ENCODE results near the gene NPDC1. TPM values are rescaled to one million over a fixed set of nuclear protein-coding genes. Genes with fewer than 3 reads are reported as not detected.

NPDC1 gene
- total RNA-seq, 1 experiment from 2014 or later, result 0.60 TPM

- DNase-seq (ENCODE audit: low read depth), result no peak
These were observed 51.6 kb downstream of the NPDC1 start for GRCh38 chr9:136994180-136994887.

DNA sequence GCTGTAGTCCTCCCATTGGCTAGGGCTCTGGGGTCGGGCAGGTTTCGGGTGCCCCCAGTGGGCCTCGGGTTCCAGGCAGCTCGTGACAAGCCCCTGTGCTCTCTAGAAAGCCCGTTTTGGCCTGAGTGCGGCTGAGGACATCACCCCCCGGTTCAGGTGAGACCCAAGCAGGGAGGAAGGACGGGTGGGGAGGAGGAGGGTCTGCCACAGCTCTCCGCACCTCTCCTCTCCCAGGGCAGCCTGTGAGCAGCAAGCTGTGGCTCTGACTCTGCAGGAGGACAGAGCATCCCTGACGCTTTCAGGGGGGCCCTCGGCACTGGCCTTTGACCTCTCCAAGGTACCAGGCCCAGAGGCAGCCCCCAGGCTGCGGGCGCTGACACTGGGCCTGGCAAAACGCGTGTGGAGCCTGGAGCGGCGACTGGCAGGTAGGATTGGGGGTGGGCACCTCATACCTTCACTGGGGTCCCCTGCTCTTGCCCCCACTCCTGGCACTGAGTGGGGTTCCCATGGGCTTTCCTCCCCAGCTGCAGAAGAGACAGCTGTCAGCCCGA lies 53.1 kb downstream of the NPDC1 start:
- no peak for DNase-seq (ENCODE audit: low read depth)

GRCh38 chr9:136991993-136992818 lies 53.8 kb downstream of the NPDC1 start, which contains the start of gene PAXX:
Gene PAXX (plus strand): TSS chr9:136992422. CDS start chr9:136992444, 22 bp downstream.
- DNase-seq (ENCODE audit: low read depth), result peak; percentile 81

- no peak for DNase-seq (ENCODE audit: low read depth)
These were observed 55.6 kb downstream of the NPDC1 start for GRCh38 chr9:136990242-136990911.

Other genes with a start within 250 kb of the NPDC1 start
- not detected in 2 replicates for gene CCDC183, start 249.8 kb downstream of the NPDC1 start, total RNA-seq (2014; rRNA removed; shearing (Covaris generic))
- gene RABL6, start 238.2 kb downstream of the NPDC1 start, total RNA-seq (2014; rRNA removed; shearing (Covaris generic)), result 30.0 and 37.8 TPM in 2 replicates
- gene AJM1, start 203.7 kb downstream of the NPDC1 start, total RNA-seq (2014; rRNA removed; shearing (Covaris generic)), result 0.72 and 1.3 TPM in 2 replicates
- gene PHPT1, start 196.8 kb downstream of the NPDC1 start, total RNA-seq (2014; rRNA removed; shearing (Covaris generic)), result 88.7 and 92.2 TPM in 2 replicates
- gene MAMDC4, start 193.8 kb downstream of the NPDC1 start, total RNA-seq (2014; rRNA removed; shearing (Covaris generic)), result 0.36 and 0.39 TPM in 2 replicates
- gene EDF1, start 179.9 kb downstream of the NPDC1 start, total RNA-seq (2014; rRNA removed; shearing (Covaris generic)), result 304 and 460 TPM in 2 replicates
- gene TRAF2, start 159.7 kb downstream of the NPDC1 start, total RNA-seq (2014; rRNA removed; shearing (Covaris generic)), result 10.1 and 13.7 TPM in 2 replicates
- 48.7 and 74.1 TPM in 2 replicates for gene FBXW5, start 101.4 kb downstream of the NPDC1 start, total RNA-seq (2014; rRNA removed; shearing (Covaris generic))
- not detected in 2 replicates for gene C8G, start 100.9 kb downstream of the NPDC1 start, total RNA-seq (2014; rRNA removed; shearing (Covaris generic))
- not detected in 2 replicates for gene LCN12, start 93.9 kb downstream of the NPDC1 start, total RNA-seq (2014; rRNA removed; shearing (Covaris generic))
- 0.24 TPM in 1 of 2 replicates, not detected in the other for gene PTGDS, start 68.7 kb downstream of the NPDC1 start, total RNA-seq (2014; rRNA removed; shearing (Covaris generic))
- gene LCNL1, start 63.2 kb downstream of the NPDC1 start, total RNA-seq (2014; rRNA removed; shearing (Covaris generic)), result not detected in 2 replicates
- gene PAXX, start 53.8 kb downstream of the NPDC1 start, total RNA-seq (2014; rRNA removed; shearing (Covaris generic)), result 24.5 and 50.9 TPM in 2 replicates
- 0.68 and 1.7 TPM in 2 replicates for gene CLIC3, start 49.6 kb downstream of the NPDC1 start, total RNA-seq (2014; rRNA removed; shearing (Covaris generic))
- gene ABCA2, start 17.9 kb downstream of the NPDC1 start, total RNA-seq (2014; rRNA removed; shearing (Covaris generic)), result 4.1 and 10.8 TPM in 2 replicates
- not detected in 2 replicates for gene FUT7, start 14.1 kb downstream of the NPDC1 start, total RNA-seq (2014; rRNA removed; shearing (Covaris generic))
- gene ENTPD2, start 7.9 kb upstream of the NPDC1 start, total RNA-seq (2014; rRNA removed; shearing (Covaris generic)), result not detected in 2 replicates
- gene SAPCD2, start 24.4 kb upstream of the NPDC1 start, total RNA-seq (2014; rRNA removed; shearing (Covaris generic)), result 15.3 and 21.8 TPM in 2 replicates
- gene UAP1L1, start 31.3 kb upstream of the NPDC1 start, total RNA-seq (2014; rRNA removed; shearing (Covaris generic)), result 7.6 and 10.0 TPM in 2 replicates
- gene MAN1B1, start 40.8 kb upstream of the NPDC1 start, total RNA-seq (2014; rRNA removed; shearing (Covaris generic)), result 39.2 and 56.9 TPM in 2 replicates
- 30.8 and 37.5 TPM in 2 replicates for gene DPP7, start 68.6 kb upstream of the NPDC1 start, total RNA-seq (2014; rRNA removed; shearing (Covaris generic))
- 0.20 TPM in 1 of 2 replicates, not detected in the other for gene GRIN1, start 93.0 kb upstream of the NPDC1 start, total RNA-seq (2014; rRNA removed; shearing (Covaris generic))
- not detected in 2 replicates for gene LRRC26, start 123.9 kb upstream of the NPDC1 start, total RNA-seq (2014; rRNA removed; shearing (Covaris generic))
- gene TMEM210, start 125.9 kb upstream of the NPDC1 start, total RNA-seq (2014; rRNA removed; shearing (Covaris generic)), result not detected in 2 replicates
- gene ANAPC2, start 142.4 kb upstream of the NPDC1 start, total RNA-seq (2014; rRNA removed; shearing (Covaris generic)), result 8.1 and 9.8 TPM in 2 replicates
- 72.8 and 99.2 TPM in 2 replicates for gene SSNA1, start 142.5 kb upstream of the NPDC1 start, total RNA-seq (2014; rRNA removed; shearing (Covaris generic))
- 1.1 and 3.7 TPM in 2 replicates for gene TPRN, start 154.6 kb upstream of the NPDC1 start, total RNA-seq (2014; rRNA removed; shearing (Covaris generic))
- 39.1 and 40.0 TPM in 2 replicates for gene TMEM203, start 159.5 kb upstream of the NPDC1 start, total RNA-seq (2014; rRNA removed; shearing (Covaris generic))
- gene NDOR1, start 159.5 kb upstream of the NPDC1 start, total RNA-seq (2014; rRNA removed; shearing (Covaris generic)), result 4.6 and 5.4 TPM in 2 replicates
- not detected in 2 replicates for gene RNF208, start 176.1 kb upstream of the NPDC1 start, total RNA-seq (2014; rRNA removed; shearing (Covaris generic))
- 0.36 and 1.1 TPM in 2 replicates for gene CYSRT1, start 179.0 kb upstream of the NPDC1 start, total RNA-seq (2014; rRNA removed; shearing (Covaris generic))
- not detected in 2 replicates for gene RNF224, start 181.3 kb upstream of the NPDC1 start, total RNA-seq (2014; rRNA removed; shearing (Covaris generic))
- gene SLC34A3, start 184.7 kb upstream of the NPDC1 start, total RNA-seq (2014; rRNA removed; shearing (Covaris generic)), result not detected in 2 replicates
- gene TUBB4B, start 195.1 kb upstream of the NPDC1 start, total RNA-seq (2014; rRNA removed; shearing (Covaris generic)), result 295 and 372 TPM in 2 replicates
- not detected in 2 replicates for gene STPG3, start 205.1 kb upstream of the NPDC1 start, total RNA-seq (2014; rRNA removed; shearing (Covaris generic))
- 34.2 and 46.8 TPM in 2 replicates for gene NELFB, start 209.2 kb upstream of the NPDC1 start, total RNA-seq (2014; rRNA removed; shearing (Covaris generic))
- gene TOR4A, start 231.5 kb upstream of the NPDC1 start, total RNA-seq (2014; rRNA removed; shearing (Covaris generic)), result under 0.01 TPM in 2 replicates

All from RPMI7951 (cell line).